ENCODE results near the gene KANSL2. TPM values are rescaled to one million over a fixed set of nuclear protein-coding genes. Genes with fewer than 3 reads are reported as not detected.

Gene KANSL2
- total RNA-seq, 1 experiment from 2014 or later, result 56.6 TPM

- no peaks in the 10 kb centered on the region for H3K4me1 Mint-ChIP-seq
- H3T11ph ChIP-seq (ENCODE audit: low read length), result no peak overlapping the region
- no peak for DNase-seq
- H3K27me3 ChIP-seq (ENCODE audit: insufficient read depth, low read length), result no peaks in the 10 kb centered on the region
- H2BK12ac ChIP-seq (ENCODE audit: insufficient read length, low read depth, low read length), result no peak overlapping the region
- no peak overlapping the region for H3K27ac Mint-ChIP-seq
- TF ChIP-seq CTCF (conservative IDR thresholded peaks at IDR 0.05), result no peak
- H3K4me1 ChIP-seq (ENCODE audit: insufficient read depth, low read length), result no peaks in the 10 kb centered on the region
- no peak overlapping the region for H2AFZ ChIP-seq (ENCODE audit: low read length)
- H4K20me1 ChIP-seq (ENCODE audit: control insufficient read depth, insufficient read depth, insufficient read length), result no peaks in the 10 kb centered on the region
- no peak overlapping the region for H2BK20ac ChIP-seq (ENCODE audit: low read depth, low read length, poor library complexity, severe bottlenecking)
- peaks cover 34 to 38% of the 10 kb centered on the region in 2 experiments for H3K9me3 Mint-ChIP-seq
- no peaks in the 10 kb centered on the region; the same call in 1 of the 2 replicates for H3K27me3 Mint-ChIP-seq (ENCODE audit: low read depth)
- H3K79me1 ChIP-seq (ENCODE audit: insufficient read depth, low read depth, low read length, poor library complexity, severe bottlenecking), result no peaks in the 10 kb centered on the region
- H3K9me3 ChIP-seq (ENCODE audit: control insufficient read depth, low read depth, low read length), result peaks cover 4% of the 10 kb centered on the region
- no peak overlapping the region for H4K91ac ChIP-seq (ENCODE audit: insufficient read length, low read depth, low read length)
- H2AK5ac ChIP-seq (ENCODE audit: insufficient read length, low read length), result no peak overlapping the region
- H3K14ac ChIP-seq (ENCODE audit: insufficient read depth, low read length), result no peak overlapping the region
- no peak overlapping the region for H3K4me3 Mint-ChIP-seq
- no peak overlapping the region for H4K5ac ChIP-seq (ENCODE audit: insufficient read length, low read depth, low read length)
- H2BK120ac ChIP-seq (ENCODE audit: low read depth, low read length, poor library complexity, severe bottlenecking), result no peak overlapping the region
- no peak overlapping the region for H3K56ac ChIP-seq (ENCODE audit: insufficient read length, low read depth, low read length)
- H3K27ac ChIP-seq (ENCODE audit: insufficient read length, low read depth, low read length), result no peak overlapping the region
- no CpG with 5 or more reads among the region's 3 CpGs for WGBS (ENCODE audit: extremely low coverage, insufficient read length, low lambda C conversion rate)
- no peak overlapping the region for H3K23ac ChIP-seq (ENCODE audit: insufficient read length, low read depth, low read length)
- H2BK5ac ChIP-seq (ENCODE audit: insufficient read length, low read length), result no peak overlapping the region
- no peaks in the 10 kb centered on the region for H3K79me2 ChIP-seq (ENCODE audit: insufficient read depth, low read length)
- H2BK15ac ChIP-seq (ENCODE audit: low read depth, low read length), result no peak overlapping the region
- H3K36me3 Mint-ChIP-seq (ENCODE audit: insufficient read depth in 1 of 3, low read depth in 3 of 3), result peaks cover 42 to 53% (median 47%) of the 10 kb centered on the region in 3 experiments
- H3K23me2 ChIP-seq (ENCODE audit: insufficient read length, low read depth, low read length, poor library complexity, severe bottlenecking), result no peaks in the 10 kb centered on the region
- no peak overlapping the region for H3K9ac ChIP-seq (ENCODE audit: extremely low read depth, insufficient read length, low read length)
- no peak overlapping the region for H3K4me2 ChIP-seq (ENCODE audit: insufficient read depth, insufficient read length, low read length)
- no peak overlapping the region for H4K8ac ChIP-seq (replicated peaks; ENCODE audit: insufficient read length, low read depth, low read length)
- no peak overlapping the region for H3K18ac ChIP-seq (ENCODE audit: insufficient read length, low read depth, low read length)
- H3K4ac ChIP-seq (ENCODE audit: low read depth, low read length), result no peak overlapping the region
Observed at GRCh38 chr12:48640854-48641253, 41.2 kb downstream of the KANSL2 start.

Measured in H9 (cell line).